SK-N-DZ (cell line): ENCODE data around the gene MORN1.

ENCODE experiments used
- DNase-seq: peaks from one replicate; pipeline ENCODE4 v3.0.0-alpha.2; 2015; ENCODE audit warnings: low spot score

Gene MORN1

DNA sequence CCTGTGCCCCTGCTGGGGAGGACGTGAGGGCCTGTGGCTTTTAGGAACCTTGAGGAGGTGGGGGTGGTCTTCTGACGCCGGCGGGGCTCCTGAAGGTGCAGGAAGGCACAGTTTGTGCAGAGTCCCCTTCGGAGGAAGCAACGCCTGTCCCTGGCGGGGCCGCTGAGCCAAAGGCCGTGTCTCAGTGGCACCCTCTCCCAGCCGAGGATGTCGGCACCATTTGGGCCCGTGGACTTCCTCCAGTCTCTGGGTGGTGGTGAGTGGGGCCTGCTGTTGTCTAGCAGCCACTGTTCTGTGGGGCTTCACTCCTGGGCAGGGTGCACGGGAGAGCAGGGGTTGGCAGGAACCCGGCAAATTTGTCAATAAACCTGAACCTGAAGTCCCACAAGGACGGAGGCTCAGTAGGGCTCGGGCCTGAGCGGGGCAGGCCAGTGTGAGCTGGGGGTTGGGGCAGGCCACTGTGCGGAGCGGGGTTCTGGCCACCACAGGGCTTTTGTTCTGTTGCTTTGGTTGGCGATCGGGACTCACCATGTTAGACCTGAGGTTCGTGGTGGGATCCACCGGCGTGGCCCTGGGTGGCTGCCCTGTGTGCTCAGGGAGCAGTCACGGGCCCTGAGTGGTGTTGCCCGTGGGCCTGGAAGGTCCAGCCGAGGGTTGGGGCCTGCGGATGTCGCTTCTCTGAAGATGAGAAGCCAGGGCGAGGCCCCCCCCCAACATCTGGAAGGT, 98.5 kb downstream of the MORN1 start:
- DNase-seq = no peak

DNA sequence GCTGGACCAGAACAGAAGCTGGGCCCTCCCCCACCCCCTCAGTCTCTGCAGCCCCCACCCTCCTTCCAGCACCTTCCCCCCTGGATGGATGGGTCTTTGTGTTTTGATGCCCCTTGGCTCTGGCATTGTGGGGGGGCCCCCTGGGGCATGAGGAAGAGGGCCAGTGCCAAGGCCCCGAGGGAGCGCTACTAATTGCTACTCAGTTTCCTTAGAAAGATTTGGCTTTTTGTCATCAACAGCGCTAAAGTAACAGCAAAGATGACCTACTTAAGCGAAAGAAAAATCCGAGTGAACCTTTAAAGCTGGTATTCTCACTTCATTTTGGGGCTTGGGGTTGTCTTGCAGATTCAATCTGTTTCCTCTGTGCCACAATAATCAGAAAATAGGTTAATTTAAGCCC, 99.8 kb downstream of the MORN1 start:
- no peak for DNase-seq

DNA sequence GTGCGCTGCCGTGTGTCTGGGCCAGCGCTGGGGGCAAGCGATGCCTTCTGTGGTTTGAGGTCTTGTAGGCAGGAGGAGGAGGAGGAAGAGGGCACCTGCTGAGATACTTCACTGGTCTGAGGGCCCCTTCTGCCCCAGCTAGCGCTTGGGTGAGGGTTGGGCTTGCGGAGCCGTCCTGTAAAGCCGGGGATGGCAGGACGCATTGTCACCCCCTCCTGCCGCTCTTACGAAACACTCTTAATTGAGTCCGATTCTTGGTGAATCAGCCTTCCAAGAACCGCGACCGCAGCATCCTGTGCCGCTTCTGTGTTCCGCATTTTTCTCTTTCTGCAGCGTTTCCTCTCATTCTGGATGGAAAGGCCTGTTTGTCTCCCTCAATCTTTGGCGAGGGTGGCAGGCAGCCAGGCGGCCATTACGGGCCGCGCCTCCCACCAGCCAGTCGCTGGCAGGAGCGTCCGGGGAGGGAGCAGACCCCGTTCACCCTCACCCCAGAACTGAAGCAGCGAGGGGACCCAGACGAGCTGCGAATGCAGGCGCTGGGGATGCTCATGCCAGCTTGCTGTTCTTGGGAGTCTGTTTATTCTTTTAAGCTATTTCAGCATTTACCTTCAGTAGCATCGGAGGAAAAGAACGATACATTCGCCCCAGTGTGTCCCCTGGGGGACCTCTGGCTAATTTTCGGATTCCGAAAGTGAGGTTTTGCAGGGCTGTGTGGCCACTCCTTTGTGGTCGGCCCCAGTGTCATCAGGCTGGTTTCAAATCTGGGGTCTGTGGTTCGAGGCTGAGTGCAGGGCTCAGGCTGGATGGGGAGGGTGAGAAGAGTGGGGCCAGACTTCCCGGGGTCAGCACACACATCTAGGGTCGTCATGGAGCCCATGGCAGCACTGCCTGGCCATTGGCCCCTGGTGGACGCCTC, 100.5 kb downstream of the MORN1 start:
- DNase-seq = no peak

DNA sequence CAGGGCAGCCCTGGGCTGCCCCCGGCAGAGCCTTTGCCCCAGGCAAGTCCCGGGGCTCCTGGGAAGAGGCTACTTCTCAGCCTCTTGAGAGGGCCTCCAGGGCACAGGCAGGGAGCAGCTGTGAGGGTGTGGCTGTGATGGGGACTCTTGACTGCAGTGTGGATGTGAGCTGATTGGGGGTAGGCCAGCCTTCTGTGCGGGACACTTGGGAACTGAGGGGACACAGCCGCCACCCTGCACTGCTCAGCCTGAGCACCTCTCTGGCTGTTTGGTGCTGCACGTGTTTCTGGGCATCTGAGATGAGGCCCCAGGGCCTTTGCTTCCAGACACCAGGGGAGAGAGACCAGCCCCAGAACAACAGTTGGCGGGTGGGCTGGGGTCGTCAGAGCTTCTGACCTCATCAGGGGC, 101.2 kb downstream of the MORN1 start:
- DNase-seq = no peak

DNA sequence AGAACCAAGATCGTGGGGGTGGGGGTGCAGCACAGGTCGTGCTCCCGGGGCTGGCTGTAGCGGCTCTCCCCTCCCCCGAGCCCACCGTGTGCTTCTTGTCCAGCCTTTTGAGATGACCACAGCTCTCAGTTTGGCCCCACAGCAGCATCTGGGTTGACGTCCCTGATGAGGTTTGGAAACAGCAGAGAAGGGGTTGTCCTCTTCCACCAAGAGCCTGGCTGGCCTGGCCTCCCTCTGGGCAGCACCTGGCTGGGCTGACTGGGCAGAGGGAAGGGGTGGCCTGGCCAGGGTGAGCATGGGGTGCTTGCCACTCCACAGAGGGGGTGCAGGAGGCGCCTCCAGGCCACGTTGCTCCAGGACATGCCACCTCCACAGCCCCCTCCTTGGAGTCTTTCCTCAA, 101.7 kb downstream of the MORN1 start:
- DNase-seq = no peak

DNA sequence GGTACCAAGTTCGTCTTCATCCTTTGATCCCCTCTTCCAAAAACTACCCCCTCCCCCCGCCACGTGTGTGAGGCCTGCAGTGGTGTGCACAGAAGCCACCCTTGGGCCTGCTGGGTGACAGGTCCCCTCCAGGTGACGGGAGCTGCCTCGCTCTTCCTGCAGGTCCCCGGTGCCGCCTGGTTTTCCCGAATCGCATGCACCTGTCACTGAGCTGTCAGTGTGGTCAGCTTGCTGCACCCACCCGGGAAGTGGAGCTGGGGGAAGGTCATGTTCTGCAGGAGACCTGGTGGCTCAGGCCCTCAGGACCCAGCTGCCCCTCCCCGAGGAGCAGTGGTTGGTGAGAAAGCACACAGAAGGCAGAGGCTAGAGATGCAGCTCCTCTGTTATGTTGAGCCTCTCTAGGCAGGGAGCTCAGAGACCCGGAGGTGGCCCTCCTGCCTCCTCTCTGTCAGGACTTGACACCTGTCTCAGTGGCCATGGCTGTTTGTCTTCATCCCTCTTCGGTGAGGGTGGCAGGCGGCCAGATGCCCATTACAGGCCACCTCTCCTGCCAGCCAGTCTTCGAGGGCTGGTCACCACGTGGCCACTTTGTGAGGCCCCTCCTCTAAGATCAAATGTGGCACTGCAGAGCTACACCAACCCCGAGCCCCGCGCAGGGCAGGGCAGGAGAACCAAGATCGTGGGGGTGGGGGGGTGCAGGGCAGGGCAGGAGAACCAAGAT, 102.4 kb downstream of the MORN1 start:
- DNase-seq = no peak

DNA sequence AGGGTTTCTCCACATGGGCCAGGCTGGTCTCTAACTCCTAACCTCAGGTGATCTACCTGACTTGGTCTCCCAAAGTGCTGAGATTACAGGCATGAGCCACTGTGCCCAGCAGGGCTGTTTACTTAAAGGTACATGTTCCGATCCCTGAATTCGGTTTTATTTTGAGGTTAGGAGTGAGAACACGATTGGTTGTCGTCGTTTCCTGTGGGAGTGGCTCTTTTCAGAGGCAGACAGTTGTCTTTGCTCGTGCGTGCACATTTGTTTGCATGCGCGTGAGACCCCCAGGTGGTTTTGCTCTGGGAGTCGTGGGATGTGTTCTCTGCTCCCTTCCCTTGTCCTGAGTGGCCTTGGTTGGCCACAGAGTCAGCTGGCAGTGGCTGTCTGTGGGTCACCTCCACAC, 103.0 kb downstream of the MORN1 start:
- no peak for DNase-seq

DNA sequence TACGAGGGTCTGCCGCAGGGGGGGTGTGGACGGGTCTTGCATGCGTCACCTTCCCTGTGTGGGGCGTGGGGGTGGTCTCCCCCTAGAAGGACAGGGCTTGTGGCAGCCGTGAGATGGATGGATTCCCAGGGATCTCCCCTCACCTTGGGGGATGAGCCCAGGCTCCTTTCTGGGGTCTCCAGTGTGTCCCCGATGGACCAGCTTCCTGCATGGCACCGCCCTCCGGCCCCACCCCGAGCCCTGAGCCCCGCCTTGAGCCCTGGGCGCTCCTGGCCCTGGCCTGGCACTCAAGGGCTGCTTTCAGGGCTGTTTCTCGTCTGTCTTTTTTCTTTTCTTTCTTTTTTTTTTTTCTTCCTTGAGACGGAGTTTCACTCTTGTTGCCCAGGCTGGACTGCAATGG, 103.7 kb downstream of the MORN1 start:
- no peak for DNase-seq

DNA sequence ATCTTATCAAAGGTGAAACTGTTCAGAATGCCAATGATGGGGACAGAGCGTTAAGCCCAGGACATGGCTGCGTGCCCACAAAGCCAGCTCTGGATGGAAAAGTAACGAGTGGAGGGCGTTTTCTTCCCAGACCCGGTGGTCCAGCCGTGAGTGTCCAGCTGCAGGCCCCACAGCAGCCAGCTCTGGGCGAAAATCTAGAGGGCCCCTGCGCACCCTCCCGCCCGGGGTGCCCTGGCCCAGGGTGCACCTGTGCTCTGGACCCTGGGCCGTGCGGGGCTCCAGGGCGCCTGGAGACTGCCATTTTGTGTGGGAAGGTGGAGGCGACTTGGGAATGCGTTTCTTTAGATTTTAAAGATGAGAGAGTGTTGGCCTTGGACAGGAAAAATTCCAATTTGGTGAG, 104.4 kb downstream of the MORN1 start:
- no peak for DNase-seq

DNA sequence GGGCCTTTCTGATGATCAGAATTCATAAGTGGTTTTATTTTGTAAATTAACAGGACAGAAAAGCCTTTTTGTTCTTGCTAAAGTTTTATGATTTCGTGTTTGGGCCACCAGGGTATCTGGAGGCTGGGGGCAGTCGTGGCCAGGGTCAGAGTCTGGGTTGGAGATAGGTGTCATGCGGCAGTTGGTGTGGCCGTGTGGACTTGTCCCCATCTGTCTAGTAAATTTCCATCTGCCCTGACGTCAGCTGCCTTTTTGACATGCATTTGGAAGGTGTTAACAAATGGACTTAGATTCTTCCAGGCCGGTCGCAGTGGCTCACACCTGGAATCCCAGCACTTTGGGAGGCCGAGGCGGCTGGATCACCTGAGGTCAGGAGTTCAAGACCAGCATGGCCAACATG, 106.4 kb downstream of the MORN1 start:
- no peak for DNase-seq

DNA sequence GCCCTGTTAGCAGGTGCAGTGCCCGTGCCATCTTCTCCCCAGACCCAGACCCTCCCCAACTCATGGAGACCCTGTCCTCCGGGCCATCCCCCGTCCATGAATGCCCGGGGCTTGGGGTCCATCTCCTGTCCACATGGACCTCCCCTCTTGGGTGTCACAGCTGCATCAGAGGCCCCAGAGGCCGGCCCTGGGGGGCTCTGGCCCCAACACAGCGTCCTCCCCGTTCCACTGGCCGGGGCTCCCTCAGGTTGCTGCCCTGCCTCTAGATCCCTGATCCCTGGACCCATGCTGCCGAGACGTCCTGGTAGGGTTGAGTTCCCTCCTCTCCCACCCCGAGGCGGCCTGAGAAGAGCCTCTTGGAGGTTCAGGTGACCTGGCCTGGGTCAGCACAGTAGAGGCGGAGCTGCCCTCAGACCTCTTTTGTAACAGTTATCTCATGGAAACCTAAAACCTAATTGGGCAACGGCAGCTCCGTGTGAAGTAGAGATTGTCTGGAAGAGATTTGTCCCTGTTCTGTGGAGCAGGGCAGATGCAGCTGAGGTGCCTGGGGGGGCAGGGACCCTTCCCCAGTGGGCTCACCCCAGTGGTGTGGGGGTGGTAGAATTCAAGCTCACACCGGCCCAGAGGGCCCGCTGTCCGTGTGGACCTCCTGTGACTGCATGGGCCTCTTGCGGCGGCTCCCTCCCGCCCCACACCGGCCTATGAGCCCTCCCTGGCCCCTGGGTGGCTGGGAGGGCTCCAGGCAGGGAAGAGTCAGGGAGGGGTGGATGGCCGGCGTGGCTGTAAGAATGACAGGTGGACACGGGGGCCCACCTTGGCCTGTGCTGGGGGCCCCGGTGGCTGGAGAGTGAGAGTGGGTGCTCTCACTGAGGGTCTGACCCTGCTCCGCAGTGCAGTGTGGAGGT, 107.1 kb downstream of the MORN1 start:
- DNase-seq = no peak

DNA sequence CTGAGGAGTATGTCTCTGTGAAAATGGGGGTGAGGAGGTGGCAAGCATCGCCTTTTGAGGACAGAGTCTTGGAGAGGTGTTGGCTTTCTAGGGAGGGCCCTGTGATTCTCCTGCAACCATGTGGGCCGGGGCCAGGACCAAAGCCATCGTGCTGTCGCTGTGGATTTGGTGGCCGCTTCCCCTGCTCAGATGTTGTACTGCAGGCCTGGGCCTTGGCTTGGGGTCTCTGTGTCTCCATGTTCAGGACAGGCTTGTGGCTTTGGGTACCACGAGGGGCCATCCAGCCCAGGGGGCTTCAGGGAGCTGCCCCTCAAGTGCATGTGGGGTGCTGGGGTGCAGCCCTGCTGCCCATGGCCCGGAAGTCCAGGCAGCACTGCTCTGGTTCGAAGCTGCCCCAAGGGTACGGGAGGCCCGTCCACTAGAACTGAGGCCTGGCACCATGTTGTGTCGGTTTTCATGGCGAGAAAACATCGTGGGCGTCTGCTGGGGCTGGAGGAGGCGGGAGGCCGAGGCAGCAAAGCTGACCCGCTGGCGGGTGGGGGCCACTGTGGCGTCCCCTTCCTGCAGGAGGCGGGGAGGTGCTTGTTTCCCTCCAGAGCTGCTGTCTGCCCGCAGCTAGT, 107.9 kb downstream of the MORN1 start:
- DNase-seq = no peak

DNA sequence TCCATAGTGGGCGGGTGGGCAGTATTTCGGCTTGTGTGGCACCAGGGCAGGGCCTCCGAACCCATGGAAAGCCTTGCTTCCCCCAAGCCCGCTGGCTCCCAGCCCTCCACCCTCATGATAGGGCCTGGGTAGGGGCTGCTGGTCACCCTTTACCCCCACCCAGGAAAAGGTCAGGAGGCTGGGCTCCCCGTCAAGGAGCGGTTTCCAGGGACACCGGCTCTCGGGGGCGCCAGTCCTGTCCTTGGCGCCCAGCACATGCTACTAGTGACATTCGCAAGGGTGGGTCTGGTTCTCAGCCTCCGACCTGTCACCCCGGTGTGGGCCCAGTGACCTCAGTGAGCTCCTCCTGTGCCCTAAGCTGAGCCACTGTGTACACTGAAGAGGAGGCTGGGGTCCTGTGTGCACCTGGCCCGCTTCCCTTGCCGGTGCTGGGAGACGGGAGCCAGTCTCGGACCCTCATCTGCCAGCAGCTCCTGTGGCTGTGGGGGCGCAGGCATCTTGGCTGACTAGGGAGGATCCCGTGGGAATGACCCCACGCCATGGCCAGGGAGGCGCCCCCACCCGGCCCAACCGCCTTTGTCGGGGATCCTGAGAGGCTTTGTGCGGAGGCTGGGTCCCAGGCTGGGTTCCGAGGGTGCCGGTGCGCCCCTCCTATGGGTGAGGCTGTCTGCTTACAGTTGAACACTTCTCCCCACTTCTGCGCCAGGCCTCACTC, 108.6 kb downstream of the MORN1 start:
- no peak for DNase-seq

DNA sequence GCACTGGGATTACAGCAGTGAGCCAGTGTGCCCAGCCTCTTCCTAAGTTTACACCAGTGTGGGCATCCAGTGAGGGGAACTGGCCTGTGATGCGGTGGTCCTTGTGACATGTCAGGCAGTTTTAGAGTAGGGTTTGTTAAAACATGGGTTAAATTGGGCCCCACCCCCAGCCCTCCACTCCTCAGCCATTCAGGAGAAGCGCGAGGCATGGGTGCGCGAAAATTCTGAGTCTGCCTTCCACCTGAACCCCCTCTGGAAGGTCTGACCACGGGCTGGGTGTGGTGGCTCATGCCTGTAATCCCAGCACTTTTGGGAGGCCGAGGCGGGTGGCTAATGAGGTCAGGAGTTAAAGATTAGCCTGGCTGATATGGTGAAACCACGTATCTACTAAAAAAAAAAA, 111.5 kb downstream of the MORN1 start:
- DNase-seq = no peak

DNA sequence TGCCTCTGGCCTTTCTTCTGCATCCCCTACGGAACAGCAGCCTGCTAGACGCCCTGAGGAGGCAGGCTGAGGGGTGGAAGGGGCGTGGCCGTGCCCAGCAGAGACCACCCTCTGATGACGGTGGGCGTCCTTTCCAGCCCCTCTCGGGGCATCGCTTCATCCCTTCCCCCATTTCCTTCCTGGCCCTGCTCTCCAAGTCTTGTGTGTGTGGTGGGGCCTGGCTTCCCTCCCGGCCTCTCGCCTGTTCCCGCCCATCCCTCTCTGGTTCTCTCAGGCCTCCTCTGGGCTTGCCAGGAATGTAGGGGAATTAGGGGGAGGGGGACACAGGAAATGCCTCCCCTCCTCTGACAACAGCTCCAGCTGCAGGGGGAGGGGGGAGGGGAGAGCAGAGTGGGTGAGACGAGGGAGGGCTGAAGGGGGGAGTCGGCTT, 112.1 kb downstream of the MORN1 start:
- no peak for DNase-seq

DNA sequence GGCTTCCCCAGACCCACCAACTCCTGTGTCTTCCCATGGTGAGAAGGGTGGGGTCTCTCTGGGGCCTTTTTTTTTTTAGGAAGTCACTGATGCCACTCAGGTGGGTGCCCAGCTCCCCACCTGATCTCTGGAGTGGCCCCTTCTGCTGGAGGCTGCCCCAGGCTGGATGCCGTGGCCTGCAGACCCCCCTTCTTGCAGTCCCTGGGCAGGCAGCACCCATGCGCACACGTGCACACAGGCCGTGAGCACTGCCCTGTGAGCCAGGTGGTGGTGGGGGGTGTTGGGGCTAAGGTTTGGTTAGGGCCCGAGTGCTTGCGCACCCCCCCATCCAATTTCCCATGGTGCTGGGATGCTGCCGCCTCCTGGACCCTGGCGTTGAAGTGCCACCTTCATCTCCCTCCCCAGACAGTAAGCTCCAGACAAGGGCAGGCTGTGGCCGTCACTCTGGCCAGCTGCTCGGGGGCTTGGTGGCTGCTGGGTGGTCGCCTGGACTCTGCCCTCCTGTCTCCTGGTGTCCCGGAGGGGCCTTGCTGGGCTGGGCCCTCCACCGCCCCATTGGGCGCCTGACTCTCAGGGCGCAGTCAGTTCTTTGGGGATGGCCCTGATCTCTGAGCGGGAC, 112.7 kb downstream of the MORN1 start:
- DNase-seq = no peak

DNA sequence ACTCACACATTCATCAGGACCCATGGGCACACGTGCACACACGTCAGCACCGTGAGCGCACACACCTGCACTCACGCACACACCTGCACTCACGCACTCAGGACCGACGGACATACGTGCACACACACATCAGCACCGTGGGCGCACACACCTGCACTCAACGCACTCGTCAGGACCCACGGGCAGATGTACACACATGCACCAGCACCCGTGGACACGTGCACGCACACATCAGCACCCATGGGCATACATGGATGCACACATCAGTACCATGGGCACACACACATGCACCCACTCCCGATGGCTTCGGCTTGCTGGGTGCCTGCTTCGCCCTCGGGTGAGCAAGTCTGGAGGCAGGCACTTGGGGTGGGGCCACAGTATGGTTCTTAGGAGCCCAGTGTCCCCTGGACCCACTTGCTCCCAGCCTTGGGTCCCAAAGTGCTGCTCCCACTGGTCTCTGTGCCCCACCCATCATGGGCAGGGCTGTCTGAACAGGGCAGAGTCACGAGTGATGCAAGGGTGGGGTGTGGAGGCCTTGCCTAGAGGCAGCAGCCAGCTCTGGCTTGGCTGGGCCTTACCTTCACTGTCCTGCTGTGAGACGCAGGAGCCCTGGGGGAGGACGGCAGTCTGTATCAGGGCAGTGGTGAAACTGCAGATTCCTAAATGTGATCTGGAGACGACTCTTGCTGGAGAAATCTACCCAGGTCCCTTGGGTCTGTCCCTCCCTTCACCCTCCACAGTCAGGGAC, 113.4 kb downstream of the MORN1 start:
- no peak for DNase-seq

DNA sequence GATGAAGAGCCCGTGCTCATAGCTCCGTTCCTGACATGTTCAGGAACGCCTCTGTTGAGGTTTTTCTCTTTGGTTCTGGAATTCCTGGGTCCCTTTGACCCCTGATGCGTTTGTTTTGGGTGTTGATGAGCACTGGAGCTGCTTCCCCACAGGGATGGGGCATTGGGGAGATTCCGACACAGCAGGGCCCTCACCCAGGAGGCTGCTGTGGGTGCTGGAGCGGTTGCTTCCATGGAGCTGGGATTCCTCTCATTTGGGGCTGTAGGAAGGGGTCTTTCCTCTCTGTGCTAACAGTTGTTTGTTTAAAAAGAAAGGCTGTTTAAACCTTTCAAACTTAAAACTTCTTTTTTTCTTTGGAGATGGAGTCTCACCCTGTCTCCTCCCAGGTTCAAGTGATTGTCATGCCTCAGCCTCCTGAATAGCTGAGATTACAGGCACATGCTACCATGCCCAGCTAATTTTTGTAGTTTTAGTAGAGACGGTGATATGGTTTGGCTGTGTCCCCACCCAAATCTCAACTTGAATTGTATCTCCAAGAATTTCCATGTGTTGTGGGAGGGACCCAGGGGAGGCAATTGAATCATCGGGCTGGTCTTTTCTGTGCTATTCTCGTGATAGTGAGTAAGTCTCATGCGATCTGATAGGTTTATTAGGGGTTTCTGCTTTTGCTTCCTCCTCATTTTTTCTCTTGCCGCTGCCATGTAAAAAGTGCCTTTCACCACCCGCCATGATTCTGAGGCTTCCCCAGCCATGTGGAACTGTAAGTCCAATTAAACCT, 114.4 kb downstream of the MORN1 start:
- DNase-seq = no peak
